ENCODE results near the gene GYPE.
"Not testable (repeated sequence)": the region's sequence is repeated elsewhere in the genome, so short reads cannot be mapped to it uniquely, and the experiment has no call there.

Gene GYPE

DNA sequence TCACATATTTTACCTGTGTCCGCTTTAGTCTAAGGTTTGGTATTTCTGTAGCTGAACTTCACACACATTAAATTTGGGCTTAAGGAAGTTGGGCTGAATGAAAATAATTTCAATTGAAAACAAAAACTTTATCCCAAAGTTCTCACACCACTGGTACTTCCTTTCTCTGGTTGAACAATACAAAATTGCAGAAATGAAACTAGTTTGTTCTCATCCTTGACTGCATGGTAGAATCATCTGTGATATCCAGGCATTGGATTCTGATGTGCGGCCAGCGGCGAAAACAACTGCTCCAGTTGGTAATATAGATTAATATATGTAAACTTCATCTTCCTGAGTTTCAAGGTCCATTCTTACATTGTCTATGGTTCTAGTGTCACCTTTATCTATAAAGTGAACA is 15.0 kb downstream of the GYPE start:
- not testable (repeated sequence) for H3K27ac Mint-ChIP-seq; H3K4me3 Mint-ChIP-seq; H3K9me3 Mint-ChIP-seq; DNase-seq (ENCODE audit: low spot score in 2 of 2); H3K36me3 Mint-ChIP-seq; H3K4me1 Mint-ChIP-seq; H3K27me3 Mint-ChIP-seq
- ATAC-seq (ENCODE audit: low read depth), result peak; percentile 88

DNA sequence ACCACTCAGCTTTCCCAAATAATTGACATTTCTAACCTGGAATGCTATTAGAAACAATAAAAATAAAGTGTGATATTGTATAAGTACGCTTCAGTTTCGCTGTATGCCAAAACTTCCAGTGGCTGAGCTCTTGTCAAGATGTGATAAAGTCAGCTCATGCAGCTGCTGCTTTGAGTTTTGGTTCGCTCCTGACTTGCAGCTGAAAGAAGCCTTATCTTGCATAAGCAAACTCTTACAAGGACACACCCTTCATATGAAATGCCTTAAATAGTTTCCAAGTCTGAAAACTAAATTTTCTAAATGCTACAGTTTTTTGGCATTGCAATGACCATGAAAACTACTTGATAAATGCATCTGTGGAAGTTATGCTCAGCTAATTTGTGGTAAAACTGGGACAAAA is 17.2 kb downstream of the GYPE start:
- H3K27me3 Mint-ChIP-seq; ATAC-seq (ENCODE audit: low read depth); H3K36me3 Mint-ChIP-seq; H3K4me1 Mint-ChIP-seq; H3K9me3 Mint-ChIP-seq; DNase-seq (ENCODE audit: low spot score in 2 of 2); H3K4me3 Mint-ChIP-seq; H3K27ac Mint-ChIP-seq: not testable (repeated sequence)

DNA sequence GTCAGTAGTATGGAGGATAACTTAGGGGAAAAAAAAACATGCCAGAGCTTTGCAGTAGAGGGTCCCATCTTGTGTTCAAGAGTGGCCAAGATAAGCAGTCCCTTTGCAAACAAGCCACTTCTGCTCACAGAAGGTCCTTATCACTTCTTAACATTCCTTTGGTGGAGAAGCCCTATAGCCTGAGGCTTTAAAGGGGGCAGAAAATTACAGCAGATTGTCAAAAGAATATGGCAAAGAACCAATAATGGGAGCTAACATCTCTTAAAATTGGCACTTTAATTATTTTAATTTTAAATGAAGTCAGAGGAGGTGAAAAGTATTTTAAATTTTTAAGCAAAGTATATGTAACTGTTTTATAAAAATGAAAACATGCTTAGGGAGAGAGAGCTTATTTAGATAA is 20.4 kb downstream of the GYPE start:
- H3K27me3 Mint-ChIP-seq; DNase-seq (ENCODE audit: low spot score in 2 of 2); ATAC-seq (ENCODE audit: low read depth); H3K9me3 Mint-ChIP-seq; H3K4me3 Mint-ChIP-seq; H3K27ac Mint-ChIP-seq; H3K4me1 Mint-ChIP-seq; H3K36me3 Mint-ChIP-seq: not testable (repeated sequence)

DNA sequence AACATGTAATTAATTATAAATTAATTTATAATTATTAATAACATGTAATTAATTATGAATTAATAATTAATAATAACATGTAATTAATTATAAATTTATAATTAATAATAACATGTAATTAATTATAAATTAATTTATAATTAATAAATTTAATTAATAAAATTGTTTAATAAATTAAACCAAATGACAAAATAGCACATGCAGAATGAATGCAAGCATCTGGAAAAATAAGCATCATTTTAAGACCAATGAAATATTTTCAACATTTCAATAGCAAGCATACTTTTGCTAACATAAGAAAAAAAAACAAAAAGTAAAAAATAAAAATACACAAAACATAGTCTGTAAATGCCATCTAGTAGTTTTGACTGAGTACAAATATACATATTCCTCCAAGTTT is 21.8 kb downstream of the GYPE start:
- no peak for DNase-seq (ENCODE audit: low spot score in 2 of 2)
- no peak overlapping the region for H3K4me3 Mint-ChIP-seq
- no peak for ATAC-seq (ENCODE audit: low read depth)

DNA sequence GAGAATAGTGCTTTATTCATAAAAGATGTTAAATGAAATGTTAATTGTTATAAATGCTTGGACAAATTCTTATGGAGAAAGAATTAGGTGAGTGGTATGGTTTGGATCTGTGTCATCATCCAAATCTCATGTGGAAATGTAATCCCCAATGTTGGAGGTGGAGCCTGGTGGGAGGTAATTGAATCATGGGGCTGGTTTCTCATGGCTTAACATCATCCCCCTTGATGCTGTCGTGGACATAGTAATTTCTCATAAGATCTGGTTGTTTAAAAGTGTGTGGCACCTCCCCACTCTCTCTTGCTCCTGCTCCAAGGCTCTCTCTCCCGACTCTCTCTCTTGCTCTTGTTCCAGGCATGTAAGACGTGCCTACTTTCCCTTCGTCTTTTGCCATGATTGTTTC is 22.5 kb downstream of the GYPE start:
- no peak overlapping the region for H3K27ac Mint-ChIP-seq
- no peak overlapping the region for H3K4me3 Mint-ChIP-seq
- peaks cover 2% of the 10 kb centered on the region for H3K4me1 Mint-ChIP-seq
- H3K9me3 Mint-ChIP-seq, result no peaks in the 10 kb centered on the region
- no peaks in the 10 kb centered on the region for H3K27me3 Mint-ChIP-seq
- DNase-seq (ENCODE audit: low spot score in 2 of 2) (no peak), ATAC-seq (ENCODE audit: low read depth) (no peak)
- peaks cover 4% of the 10 kb centered on the region for H3K36me3 Mint-ChIP-seq

More for the DNA sequence above, 21.8 kb downstream of the GYPE start:
- Mint-ChIP-seq H3K9me3 (no peaks in the 10 kb centered on the region), H3K27me3 (no peaks in the 10 kb centered on the region), H3K36me3 (peaks cover 4% of the 10 kb centered on the region), H3K4me1 (peaks cover 2% of the 10 kb centered on the region), H3K27ac (no peak overlapping the region)

DNA sequence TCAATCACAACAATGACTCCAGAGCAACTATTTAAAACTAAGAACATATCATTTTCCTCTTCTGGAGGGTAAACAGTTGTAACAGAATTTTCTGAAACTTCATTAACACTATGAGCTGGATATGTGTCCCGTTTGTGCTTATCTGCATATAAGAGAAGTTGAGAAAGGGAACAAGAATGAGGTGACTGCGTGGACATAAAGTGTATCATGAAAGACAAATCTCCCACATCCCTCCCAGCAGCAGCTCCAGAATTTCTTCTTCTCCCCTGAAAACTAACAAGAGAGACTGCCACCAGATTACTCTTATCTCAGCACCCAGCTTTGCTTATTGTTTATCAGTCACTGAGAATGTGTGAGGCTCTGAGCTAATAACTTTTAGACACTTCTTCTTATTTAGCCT is 25.8 kb downstream of the GYPE start:
- not testable (repeated sequence) for H3K36me3 Mint-ChIP-seq; H3K4me1 Mint-ChIP-seq; H3K4me3 Mint-ChIP-seq; H3K27me3 Mint-ChIP-seq; ATAC-seq (ENCODE audit: low read depth); H3K9me3 Mint-ChIP-seq; H3K27ac Mint-ChIP-seq; DNase-seq (ENCODE audit: low spot score in 2 of 2)

DNA sequence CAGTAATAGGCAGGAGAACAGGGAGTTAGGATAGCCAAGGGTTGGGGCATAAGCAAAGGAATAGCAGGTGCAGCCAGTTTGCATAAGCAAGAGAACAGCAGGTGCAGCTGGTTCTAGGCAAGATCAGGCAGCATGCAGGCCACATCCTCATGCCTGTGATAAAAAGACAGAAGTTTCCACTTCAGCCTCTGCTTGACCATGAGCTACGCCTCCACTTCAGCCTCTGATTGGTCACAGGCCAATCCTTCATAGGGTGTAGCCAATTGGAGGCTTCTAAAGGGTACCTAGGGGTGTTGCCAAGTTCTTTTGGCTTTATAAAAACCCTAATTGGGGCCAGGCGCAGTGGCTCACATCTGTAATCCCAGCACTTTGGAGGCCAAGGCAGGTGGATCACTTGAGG is 30.0 kb downstream of the GYPE start:
- H3K4me3 Mint-ChIP-seq; DNase-seq (ENCODE audit: low spot score in 2 of 2); ATAC-seq (ENCODE audit: low read depth); H3K27ac Mint-ChIP-seq; H3K27me3 Mint-ChIP-seq; H3K36me3 Mint-ChIP-seq; H3K9me3 Mint-ChIP-seq: not testable (repeated sequence)
- H3K4me1 Mint-ChIP-seq, result peaks cover 19% of the 10 kb centered on the region

DNA sequence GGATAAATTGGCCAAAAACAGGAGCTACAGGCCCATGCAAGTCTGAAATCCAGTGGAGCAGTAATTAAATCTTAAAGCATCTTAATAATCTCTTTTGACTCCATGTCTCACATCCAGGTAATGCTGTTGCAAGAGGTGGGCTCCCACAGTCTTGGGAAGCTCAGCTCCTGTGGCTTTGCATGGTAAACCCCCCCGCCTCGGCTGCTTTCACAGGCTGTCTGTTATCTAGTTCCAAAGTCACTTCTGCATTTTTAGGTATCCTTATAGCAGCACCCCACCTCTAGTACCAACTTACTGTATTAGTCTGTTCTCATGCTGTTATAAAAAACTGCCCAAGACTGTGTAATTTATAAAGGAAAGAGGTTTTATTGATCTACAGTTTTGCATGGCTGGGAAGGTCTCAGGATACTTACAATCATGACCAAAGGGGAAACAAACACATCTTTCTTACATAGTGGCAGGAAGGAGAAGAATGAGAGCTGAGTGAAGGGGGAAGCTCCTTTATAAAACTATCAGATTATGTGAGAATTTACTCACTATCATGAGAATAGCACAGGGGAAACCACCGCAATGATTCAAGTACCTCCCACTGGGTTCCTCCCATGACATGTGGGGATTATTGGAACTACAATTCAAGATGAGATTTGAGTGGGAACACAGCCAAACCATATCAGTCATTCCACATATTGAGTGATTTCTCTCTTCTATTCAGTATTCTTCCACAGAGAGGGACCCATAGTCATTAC is 34.7 kb downstream of the GYPE start:
- H3K36me3 Mint-ChIP-seq, H3K9me3 Mint-ChIP-seq, H3K27me3 Mint-ChIP-seq: not testable (repeated sequence)
- peak overlapping the region; percentile 83 for H3K27ac Mint-ChIP-seq
- peak; percentile 10 to 11 for DNase-seq (ENCODE audit: low spot score in 2 of 2)
- peaks cover 20% of the 10 kb centered on the region for H3K4me1 Mint-ChIP-seq
- H3K4me3 Mint-ChIP-seq, result peak overlapping the region; percentile 34
- ATAC-seq (ENCODE audit: low read depth), result peak; percentile 82

DNA sequence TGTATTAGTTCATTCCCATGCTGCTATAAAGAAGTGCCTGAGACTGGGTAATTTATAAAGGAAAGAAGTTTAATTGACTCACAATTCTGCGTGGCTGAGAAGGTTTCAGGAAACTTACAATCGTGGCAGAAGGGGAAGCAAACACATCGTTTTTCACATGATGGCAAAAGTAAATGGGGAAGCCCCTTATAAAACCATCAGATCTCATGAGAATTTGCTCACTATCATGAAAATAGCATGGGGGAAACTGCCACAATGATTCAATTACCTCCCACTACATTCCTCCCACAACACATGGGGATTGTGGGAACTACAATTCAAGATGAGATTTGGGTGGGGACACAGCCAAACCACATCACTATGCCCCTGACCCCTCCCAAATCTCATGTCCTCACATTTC is 35.4 kb downstream of the GYPE start:
- not testable (repeated sequence) for H3K4me3 Mint-ChIP-seq, H3K36me3 Mint-ChIP-seq, H3K27me3 Mint-ChIP-seq, H3K9me3 Mint-ChIP-seq
- DNase-seq (ENCODE audit: low spot score in 2 of 2), result peak in 1 of 2 donors; percentile 4
- peak; percentile 70 for ATAC-seq (ENCODE audit: low read depth)
- peak overlapping the region; percentile 83 for H3K27ac Mint-ChIP-seq
- peaks cover 16% of the 10 kb centered on the region for H3K4me1 Mint-ChIP-seq

DNA sequence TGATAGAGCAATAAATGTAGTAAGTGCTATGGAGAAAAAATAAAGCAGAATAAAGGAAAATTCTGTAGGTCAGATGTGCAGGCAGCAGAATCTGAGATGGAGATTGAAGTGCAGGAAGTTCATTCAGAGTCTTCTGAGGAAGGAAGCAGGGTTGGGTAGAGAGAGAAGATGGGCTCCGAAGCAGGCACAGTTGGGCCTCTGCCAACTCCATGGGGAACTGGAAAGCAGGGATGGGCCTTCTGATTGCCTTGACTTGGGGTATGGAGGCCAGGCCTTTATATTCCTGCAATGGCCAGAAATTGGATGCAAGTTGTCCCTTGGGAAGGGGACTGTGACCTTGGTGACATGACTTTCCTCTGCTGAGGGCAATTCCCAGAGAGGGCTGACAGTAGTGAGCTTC is 42.6 kb downstream of the GYPE start:
- not testable (repeated sequence) for H3K27me3 Mint-ChIP-seq; H3K4me3 Mint-ChIP-seq; H3K27ac Mint-ChIP-seq; H3K9me3 Mint-ChIP-seq; ATAC-seq (ENCODE audit: low read depth); H3K36me3 Mint-ChIP-seq; H3K4me1 Mint-ChIP-seq; DNase-seq (ENCODE audit: low spot score in 2 of 2)

DNA sequence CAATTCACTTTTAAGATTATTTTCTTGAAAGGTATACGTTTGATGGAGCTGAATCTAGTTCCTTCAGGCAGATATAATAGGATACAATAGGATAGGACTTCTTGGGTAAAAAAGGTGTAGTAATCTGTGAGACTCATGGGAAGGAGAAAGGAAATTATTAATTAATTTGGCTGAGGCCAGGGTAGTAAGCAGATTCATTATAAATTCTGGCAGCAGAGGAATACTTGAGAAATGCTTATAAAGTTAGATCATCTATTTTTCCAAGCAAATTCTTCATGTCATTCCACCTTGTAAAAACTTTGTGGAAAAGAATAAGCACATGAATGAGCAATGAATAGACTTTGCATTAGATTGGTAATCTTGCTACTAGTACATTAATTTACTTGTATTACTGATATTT is 46.9 kb downstream of the GYPE start:
- DNase-seq (ENCODE audit: low spot score in 2 of 2), result no peak
- no peaks in the 10 kb centered on the region for H3K27me3 Mint-ChIP-seq
- ATAC-seq (ENCODE audit: low read depth), result no peak
- no peaks in the 10 kb centered on the region for H3K9me3 Mint-ChIP-seq
- no peak overlapping the region for H3K27ac Mint-ChIP-seq
- H3K36me3 Mint-ChIP-seq, result peaks cover 4% of the 10 kb centered on the region
- no peak overlapping the region for H3K4me3 Mint-ChIP-seq
- H3K4me1 Mint-ChIP-seq, result peaks cover 7% of the 10 kb centered on the region

DNA sequence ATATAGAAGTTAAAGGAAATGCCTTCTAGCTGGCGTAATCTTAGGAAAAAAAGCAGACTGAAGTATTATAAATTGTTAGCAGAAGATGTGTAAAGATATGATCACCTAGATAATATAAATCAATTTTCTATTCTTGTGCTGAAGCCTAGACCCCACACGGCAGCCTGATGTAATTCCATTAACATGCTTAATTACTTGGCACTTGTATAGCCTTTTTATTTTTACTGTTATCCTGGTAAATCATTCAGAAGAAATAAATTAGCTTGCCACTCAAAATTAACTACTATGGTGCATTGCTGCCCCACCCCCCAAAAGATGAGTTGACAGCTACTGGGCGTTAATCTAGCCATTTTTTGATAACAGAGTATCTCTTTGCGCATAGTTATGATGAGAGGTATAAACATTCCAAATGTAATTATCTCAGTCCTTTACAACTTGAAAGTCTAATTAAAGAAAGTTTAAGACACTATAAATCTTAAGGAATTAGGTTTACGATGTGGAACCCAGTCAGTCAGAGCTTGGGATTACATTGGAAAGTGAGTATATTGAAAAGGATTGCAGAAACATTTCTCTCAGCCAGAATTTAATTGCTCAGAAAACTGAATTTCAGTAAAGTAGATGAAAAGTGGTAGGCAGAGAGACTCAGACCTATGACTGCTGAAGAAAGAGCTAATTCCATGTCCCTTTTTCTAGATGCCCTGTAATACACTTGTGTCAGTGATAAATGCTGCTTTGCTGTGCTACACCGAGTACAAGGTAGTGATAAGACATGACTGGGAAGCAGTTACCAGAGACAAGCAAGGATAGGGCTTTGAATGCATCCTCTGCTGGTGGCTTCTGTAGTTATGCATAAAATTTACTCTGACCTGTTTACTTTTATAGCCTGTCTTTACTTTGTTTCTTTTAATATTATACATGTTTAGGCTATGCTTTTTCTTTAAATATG is 47.7 kb downstream of the GYPE start:
- H3K4me1 Mint-ChIP-seq; H3K9me3 Mint-ChIP-seq; H3K27ac Mint-ChIP-seq; H3K27me3 Mint-ChIP-seq; DNase-seq (ENCODE audit: low spot score in 2 of 2); ATAC-seq (ENCODE audit: low read depth); H3K36me3 Mint-ChIP-seq; H3K4me3 Mint-ChIP-seq: not testable (repeated sequence)

DNA sequence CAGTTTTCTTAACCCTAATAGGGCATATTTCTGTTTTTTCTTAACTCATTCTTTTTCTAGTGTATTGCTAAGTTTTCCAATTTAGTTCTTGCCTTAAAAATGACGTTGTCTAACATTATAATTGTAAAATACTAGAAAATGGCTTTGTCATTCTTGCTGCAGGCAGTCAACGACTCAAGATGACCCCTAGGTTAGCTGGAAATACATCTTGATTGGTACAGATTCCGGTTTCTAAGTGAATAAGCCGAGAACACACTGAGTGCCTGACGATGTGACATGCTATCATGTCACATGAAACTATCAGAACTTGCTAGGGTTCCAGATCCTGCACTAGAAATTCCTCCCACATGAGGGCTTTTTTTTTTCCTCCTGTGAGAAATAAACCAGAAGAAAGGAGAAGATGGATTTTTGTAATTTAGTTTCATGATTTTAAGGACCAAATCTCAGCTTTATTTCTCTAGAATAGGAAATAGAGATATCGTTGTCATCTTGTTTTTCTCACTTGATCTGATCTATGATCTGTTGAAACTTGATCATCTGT is 49.3 kb downstream of the GYPE start:
- H3K27ac Mint-ChIP-seq; DNase-seq (ENCODE audit: low spot score in 2 of 2); ATAC-seq (ENCODE audit: low read depth); H3K27me3 Mint-ChIP-seq; H3K36me3 Mint-ChIP-seq; H3K4me3 Mint-ChIP-seq; H3K9me3 Mint-ChIP-seq; H3K4me1 Mint-ChIP-seq: not testable (repeated sequence)

DNA sequence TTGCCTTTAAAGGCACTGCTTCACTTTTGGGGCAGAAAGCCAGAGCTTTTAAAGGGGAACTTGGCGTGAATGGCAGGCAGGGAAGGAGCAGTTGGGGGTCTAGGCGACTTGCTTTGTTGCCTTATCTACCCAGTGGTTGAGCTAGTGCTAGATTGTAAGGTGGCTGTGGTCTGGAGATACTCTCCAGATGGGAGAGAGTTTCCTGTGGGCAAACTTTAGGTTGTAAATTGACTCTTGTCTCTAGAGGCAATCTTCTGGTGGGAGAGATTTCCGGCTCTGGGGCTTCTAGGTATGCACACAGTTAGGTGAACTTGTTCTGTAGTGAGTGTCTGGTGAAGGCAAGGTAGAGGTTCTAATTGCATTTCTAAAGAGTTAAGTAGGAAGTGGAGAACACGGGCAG is 50.7 kb downstream of the GYPE start:
- H3K27ac Mint-ChIP-seq, result not testable (repeated sequence)

More for the DNA sequence above, 50.7 kb downstream of the GYPE start:
- not testable (repeated sequence) for ATAC-seq (ENCODE audit: low read depth); H3K4me1 Mint-ChIP-seq; DNase-seq (ENCODE audit: low spot score in 2 of 2); H3K36me3 Mint-ChIP-seq; H3K27me3 Mint-ChIP-seq; H3K4me3 Mint-ChIP-seq; H3K9me3 Mint-ChIP-seq
